ENCODE results near the gene PARK7. TPM values are rescaled to one million over a fixed set of nuclear protein-coding genes. Genes with fewer than 3 reads are reported as not detected.

Gene PARK7
- total RNA-seq, 2 experiments from 2014 or later: 138 to 306 TPM

DNA sequence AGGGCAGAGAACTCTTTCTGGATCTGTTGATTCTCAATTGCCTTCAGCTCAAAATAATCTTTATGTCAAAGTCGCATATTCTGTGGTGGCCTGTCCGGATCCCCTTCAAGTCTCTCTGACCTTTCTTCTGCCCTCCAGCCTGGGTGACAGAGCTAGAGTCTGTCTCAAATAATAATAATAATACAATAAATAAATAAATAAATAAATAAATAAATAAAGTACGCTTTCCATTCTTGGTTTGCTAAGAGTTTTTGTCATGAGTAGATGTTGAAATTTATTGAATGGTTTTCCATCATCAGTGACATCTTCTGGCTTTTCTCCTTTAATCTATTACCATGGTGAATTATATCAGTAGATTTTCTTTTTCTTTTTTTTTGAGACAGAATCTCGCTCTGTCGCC, 33.9 kb downstream of the PARK7 start:
- Histone ChIP-seq H2AFZ (ENCODE audit: low read length) (no peak overlapping the region), H3K36me3 (ENCODE audit: insufficient read depth, low read length) (no peaks in the 10 kb centered on the region), H3K79me2 (ENCODE audit: insufficient read depth, low read depth, low read length) (no peaks in the 10 kb centered on the region), H3K4me3 (ENCODE audit: low read depth, low read length, poor library complexity, severe bottlenecking) (no peak overlapping the region), H3K9me3 (ENCODE audit: low read length) (no peaks in the 10 kb centered on the region), H4K20me1 (ENCODE audit: insufficient read depth, low read length) (no peaks in the 10 kb centered on the region), H3K27ac (ENCODE audit: low read depth, low read length, poor library complexity, severe bottlenecking) (no peak overlapping the region), H3K4me2 (ENCODE audit: low read length) (no peak overlapping the region), H3K4me1 (ENCODE audit: insufficient read depth, low read length, poor library complexity, severe bottlenecking) (peaks cover 6% of the 10 kb centered on the region), H3K9me2 (ENCODE audit: insufficient read depth, low read length) (no peaks in the 10 kb centered on the region)
- no peak for DNase-seq (ENCODE audit: low spot score)
- POLR2A ChIA-PET: no interaction called here
- BruUV-seq (replicated peaks): no TSS peak
- intact Hi-C loops (cut with micrococcal nuclease; ENCODE audit: unreplicated experiment): no loop called here
- no peak for TF ChIP-seq EZH2phosphoT487 (IDR thresholded peaks at IDR 0.05; ENCODE audit: borderline replicate concordance, low read depth, low read length)
- TF ChIP-seq, protein P1, sequence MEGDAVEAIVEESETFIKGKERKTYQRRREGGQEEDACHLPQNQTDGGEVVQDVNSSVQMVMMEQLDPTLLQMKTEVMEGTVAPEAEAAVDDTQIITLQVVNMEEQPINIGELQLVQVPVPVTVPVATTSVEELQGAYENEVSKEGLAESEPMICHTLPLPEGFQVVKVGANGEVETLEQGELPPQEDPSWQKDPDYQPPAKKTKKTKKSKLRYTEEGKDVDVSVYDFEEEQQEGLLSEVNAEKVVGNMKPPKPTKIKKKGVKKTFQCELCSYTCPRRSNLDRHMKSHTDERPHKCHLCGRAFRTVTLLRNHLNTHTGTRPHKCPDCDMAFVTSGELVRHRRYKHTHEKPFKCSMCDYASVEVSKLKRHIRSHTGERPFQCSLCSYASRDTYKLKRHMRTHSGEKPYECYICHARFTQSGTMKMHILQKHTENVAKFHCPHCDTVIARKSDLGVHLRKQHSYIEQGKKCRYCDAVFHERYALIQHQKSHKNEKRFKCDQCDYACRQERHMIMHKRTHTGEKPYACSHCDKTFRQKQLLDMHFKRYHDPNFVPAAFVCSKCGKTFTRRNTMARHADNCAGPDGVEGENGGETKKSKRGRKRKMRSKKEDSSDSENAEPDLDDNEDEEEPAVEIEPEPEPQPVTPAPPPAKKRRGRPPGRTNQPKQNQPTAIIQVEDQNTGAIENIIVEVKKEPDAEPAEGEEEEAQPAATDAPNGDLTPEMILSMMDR (conservative IDR thresholded peaks at IDR 0.05; ENCODE audit: low read length): no peak
- CTCF ChIA-PET (ENCODE audit: unreplicated experiment): no interaction called here

DNA sequence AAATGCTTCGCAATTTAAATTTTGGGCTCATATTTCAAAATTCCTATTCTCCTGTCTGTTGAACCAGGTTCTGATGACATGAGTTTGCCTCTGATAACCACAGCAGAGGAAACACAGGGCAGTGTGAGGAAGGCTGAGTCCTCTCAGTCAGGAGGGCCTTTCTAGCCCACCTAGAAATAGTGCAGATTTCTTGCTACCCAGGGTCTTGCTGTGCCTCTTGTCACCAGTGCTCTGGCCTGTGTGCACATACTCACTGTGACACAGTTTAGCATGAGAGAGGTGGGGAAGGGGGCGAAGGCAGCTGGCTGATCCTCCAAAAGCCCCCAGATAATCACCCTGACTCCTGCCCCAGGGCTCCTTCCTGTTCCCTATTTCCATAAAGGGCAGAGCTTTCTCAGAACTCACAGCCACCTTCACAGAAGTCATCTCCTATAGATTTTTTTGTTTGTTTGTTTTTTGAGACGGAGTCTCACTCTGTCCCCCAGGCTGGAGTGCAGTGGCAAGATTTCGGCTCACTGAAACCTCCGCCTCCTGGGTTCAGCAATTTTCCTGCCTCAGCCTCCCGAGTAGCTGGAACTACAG, 40.9 kb downstream of the PARK7 start:
- Histone ChIP-seq H3K9me3 (ENCODE audit: low read length) (no peaks in the 10 kb centered on the region), H3K9me2 (ENCODE audit: insufficient read depth, low read length) (no peaks in the 10 kb centered on the region), H2AFZ (ENCODE audit: low read length) (no peak overlapping the region), H4K20me1 (ENCODE audit: insufficient read depth, low read length) (no peaks in the 10 kb centered on the region), H3K4me1 (ENCODE audit: insufficient read depth, low read length, poor library complexity, severe bottlenecking) (no peaks in the 10 kb centered on the region), H3K4me3 (ENCODE audit: low read depth, low read length, poor library complexity, severe bottlenecking) (no peak overlapping the region), H3K4me2 (ENCODE audit: low read length) (no peak overlapping the region), H3K27ac (ENCODE audit: low read depth, low read length, poor library complexity, severe bottlenecking) (no peak overlapping the region), H3K36me3 (ENCODE audit: insufficient read depth, low read length) (no peaks in the 10 kb centered on the region), H3K79me2 (ENCODE audit: insufficient read depth, low read depth, low read length) (no peaks in the 10 kb centered on the region)
- ChIA-PET POLR2A (no interaction called here), CTCF (ENCODE audit: unreplicated experiment) (no interaction called here)
- DNase-seq (ENCODE audit: low spot score): no peak
- TF ChIP-seq, protein P1 (conservative IDR thresholded peaks at IDR 0.05; ENCODE audit: low read length): no peak
- TF ChIP-seq EZH2phosphoT487 (IDR thresholded peaks at IDR 0.05; ENCODE audit: borderline replicate concordance, low read depth, low read length): no peak
- intact Hi-C loops (cut with micrococcal nuclease; ENCODE audit: unreplicated experiment): no loop called here
- no TSS peak for BruUV-seq (replicated peaks)

GRCh38 chr1:8002921-8003320, 41.4 kb downstream of the PARK7 start:
- ChIA-PET CTCF (ENCODE audit: unreplicated experiment) (no interaction called here), POLR2A (no interaction called here)
- TF ChIP-seq, protein P1 (conservative IDR thresholded peaks at IDR 0.05; ENCODE audit: low read length): no peak
- TF ChIP-seq EZH2phosphoT487 (IDR thresholded peaks at IDR 0.05; ENCODE audit: borderline replicate concordance, low read depth, low read length): no peak
- H3K9me2 ChIP-seq (ENCODE audit: insufficient read depth, low read length): no peaks in the 10 kb centered on the region
- no peak overlapping the region for H2AFZ ChIP-seq (ENCODE audit: low read length)
- H3K4me1 ChIP-seq (ENCODE audit: insufficient read depth, low read length, poor library complexity, severe bottlenecking): no peaks in the 10 kb centered on the region
- intact Hi-C loops (cut with micrococcal nuclease; ENCODE audit: unreplicated experiment): no loop called here
- H3K36me3 ChIP-seq (ENCODE audit: insufficient read depth, low read length): no peaks in the 10 kb centered on the region
- no peak overlapping the region for H3K27ac ChIP-seq (ENCODE audit: low read depth, low read length, poor library complexity, severe bottlenecking)
- no peaks in the 10 kb centered on the region for H3K9me3 ChIP-seq (ENCODE audit: low read length)
- no peak overlapping the region for H3K4me2 ChIP-seq (ENCODE audit: low read length)
- no peak for DNase-seq (ENCODE audit: low spot score)
- no peaks in the 10 kb centered on the region for H3K79me2 ChIP-seq (ENCODE audit: insufficient read depth, low read depth, low read length)
- BruUV-seq (replicated peaks): no TSS peak
- H4K20me1 ChIP-seq (ENCODE audit: insufficient read depth, low read length): no peaks in the 10 kb centered on the region
- no peak overlapping the region for H3K4me3 ChIP-seq (ENCODE audit: low read depth, low read length, poor library complexity, severe bottlenecking)
